Caco-2 (cell line): ENCODE measurements around the gene MKLN1. TPM values are rescaled to one million over a fixed set of nuclear protein-coding genes. Genes with fewer than 3 reads are reported as not detected.

Experiments used
- BruUV-seq: library from RNA; stranded (reverse); fragments of 400-500 nt; replicated peaks from 2 replicates; lab custom pipeline; 2021; lab: Mats Ljungman, UMichigan
- CTCF ChIA-PET: fragments of 300-600 bp; sonication (Branson Sonifier 250); formaldehyde crosslinking; loops from one replicate; lab custom pipeline; 2022; ENCODE audit warnings: antibody characterized with exemption; lab: Charles Lee
- POLR2A ChIA-PET: fragments of 300-600 bp; sonication (Branson Sonifier 250); formaldehyde crosslinking; loops from one replicate; lab custom pipeline; 2022; ENCODE audit warnings: antibody characterized with exemption; lab: Charles Lee
- DNase-seq, 2 experiments: peaks; one replicate each; pipeline versions ENCODE4 v3.0.0 to v3.0.0-alpha.2; 2020 to 2022
- H3K27me3 ChIP-seq: replicated peaks from 2 replicates; pipeline ENCODE4 v1.6.0; 2011; ENCODE audit warnings: low read length; ENCODE audit not compliant: control insufficient read depth, insufficient read depth
- H3K36me3 ChIP-seq: 2 replicates; pipeline ENCODE4 v1.5.1; 2011; ENCODE audit warnings: low read length; ENCODE audit not compliant: control insufficient read depth, insufficient read depth
- H3K4me1 ChIP-seq: fragments of 250-450 bp; sonication (Bioruptor Pico); 2 replicates; pipeline ENCODE4 v1.5.1; 2020; ENCODE audit warnings: mild to moderate bottlenecking
- H3K4me3 ChIP-seq: 2 replicates; pipeline ENCODE4 v1.5.1; 2011; ENCODE audit warnings: low read depth, mild to moderate bottlenecking, control low read depth, low read length
- H3K9me3 ChIP-seq: fragments of 250-450 bp; sonication (Bioruptor Pico); 2 replicates; pipeline ENCODE4 v1.5.1; 2020; ENCODE audit warnings: mild to moderate bottlenecking, moderate library complexity
- H3K27ac Mint-ChIP-seq: one replicate; pipeline ENCODE4 v1.8.0; 2022; ENCODE audit warnings: mixed read lengths; ENCODE audit not compliant: unreplicated experiment
- H3K27me3 Mint-ChIP-seq: one replicate; pipeline ENCODE4 v1.8.0; 2022; ENCODE audit warnings: mixed read lengths; ENCODE audit not compliant: insufficient read depth, unreplicated experiment
- H3K36me3 Mint-ChIP-seq: one replicate; pipeline ENCODE4 v1.8.0; 2022; ENCODE audit warnings: mild to moderate bottlenecking, mixed read lengths; ENCODE audit not compliant: insufficient read depth, unreplicated experiment
- H3K4me1 Mint-ChIP-seq: one replicate; pipeline ENCODE4 v1.8.0; 2022; ENCODE audit warnings: low read depth, mixed read lengths; ENCODE audit not compliant: unreplicated experiment
- H3K4me3 Mint-ChIP-seq: one replicate; pipeline ENCODE4 v1.8.0; 2022; ENCODE audit warnings: mild to moderate bottlenecking, moderate library complexity, mixed read lengths; ENCODE audit not compliant: unreplicated experiment
- H3K9me3 Mint-ChIP-seq: one replicate; pipeline ENCODE4 v1.8.0; 2022; ENCODE audit warnings: mixed read lengths; ENCODE audit not compliant: unreplicated experiment
- CTCF ChIP-seq, 2 experiments: fragments of 200-600 bp in 1 of 2; IDR thresholded peaks; 1 replicate in 1 of 2; 2 replicates in 1 of 2; pipeline versions ENCODE4 v1.5.1 to v1.8.0; 2011 to 2022; ENCODE audit warnings: antibody characterized with exemption in 1 of 2, control low read depth in 1 of 2, inconsistent platforms in 1 of 2, low read depth in 1 of 2, low read length in 1 of 2, mild to moderate bottlenecking in 1 of 2, moderate library complexity in 1 of 2; ENCODE audit not compliant: insufficient read depth in 1 of 2, severe bottlenecking in 1 of 2, unreplicated experiment in 1 of 2
- intact Hi-C: fragments of 100-400 bp; cut with micrococcal nuclease; formaldehyde crosslinking; loops from one replicate; pipeline ENCODE4 v1.10.0; 2022; ENCODE audit not compliant: unreplicated experiment
- total RNA-seq: library from RNA; stranded (reverse); gene quantifications from 2 replicates; pipeline ENCODE4 v1.2.3, GENCODE V29; 2022

MKLN1 gene
- total RNA-seq, 1 experiment from 2014 or later = 55.6 TPM

DNA sequence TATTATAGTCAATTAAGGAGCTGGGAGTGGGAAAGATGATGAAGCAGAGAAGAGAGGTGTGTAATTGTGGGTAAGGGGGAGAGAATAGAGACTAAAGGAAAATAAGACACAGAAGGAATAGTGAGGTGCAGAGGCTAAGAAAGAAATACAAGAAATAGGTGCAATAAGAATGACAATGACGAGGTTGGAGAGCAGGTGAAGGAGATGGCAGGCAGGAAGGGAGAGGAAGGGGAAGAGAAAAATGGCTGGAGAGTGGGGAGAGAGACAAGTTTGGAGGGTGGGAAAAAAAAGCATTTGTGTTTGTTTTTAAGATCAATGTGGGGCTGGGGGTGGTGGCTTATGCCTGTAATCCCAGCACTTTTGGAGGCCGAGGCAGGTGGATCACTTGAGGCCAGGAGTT, 27.6 kb upstream of the MKLN1 start:
- ChIA-PET CTCF (no interaction called here), POLR2A (no interaction called here)
- intact Hi-C loops = no loop called here

DNA sequence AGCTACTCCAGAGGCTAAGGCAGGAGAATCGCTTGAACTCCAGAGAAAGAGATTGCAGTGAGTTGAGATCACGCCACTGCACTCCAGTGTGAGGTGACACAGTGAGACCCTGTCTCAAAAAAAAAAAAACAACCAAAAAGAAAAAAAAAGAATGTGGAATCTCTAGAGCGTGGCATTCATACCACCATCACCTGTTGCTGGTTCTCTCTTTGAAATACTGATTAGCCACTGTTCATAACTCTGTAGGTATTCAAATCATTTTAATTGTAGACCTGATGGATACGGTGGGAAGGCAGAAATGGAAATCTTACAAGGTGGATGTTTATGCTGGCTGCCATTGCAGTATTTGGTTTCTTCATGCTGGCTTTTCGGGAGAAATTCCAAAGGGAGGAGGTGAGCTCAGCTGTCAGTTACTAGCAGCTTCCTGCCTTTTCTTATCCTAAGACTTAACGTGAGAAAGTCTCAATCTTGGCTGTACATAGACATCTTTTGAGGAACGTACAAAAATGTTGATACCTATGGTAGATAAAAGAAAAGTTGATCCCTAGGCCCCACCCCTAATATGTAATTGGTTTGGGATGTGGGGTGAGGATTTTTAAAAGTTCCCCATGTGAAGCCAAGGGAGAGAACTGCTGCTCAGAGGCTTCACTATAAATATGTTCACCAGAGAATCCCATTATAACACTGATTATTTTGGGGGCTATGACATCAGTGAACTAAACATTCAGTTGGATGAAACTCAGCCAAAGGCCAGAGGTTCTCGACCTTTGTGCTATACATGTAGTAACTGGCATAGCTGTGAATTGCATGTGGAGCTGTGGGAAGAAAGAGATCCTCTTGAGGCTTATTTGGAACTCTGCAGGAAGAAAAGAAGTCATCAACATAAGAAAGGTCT, 26.9 kb upstream of the MKLN1 start:
- BruUV-seq = no TSS peak
- CTCF ChIA-PET = no interaction called here

More for the DNA sequence above, 27.6 kb upstream of the MKLN1 start:
- peaks cover 10% of the 10 kb centered on the region for H3K4me1 Mint-ChIP-seq
- H3K36me3 ChIP-seq = no peaks in the 10 kb centered on the region
- H3K4me1 ChIP-seq = 0 out of 2 replicates have a peak, but pooled peaks cover 1% of the 10 kb centered on the region
- no peaks in the 10 kb centered on the region for H3K27me3 Mint-ChIP-seq
- H3K9me3 ChIP-seq = no peaks in the 10 kb centered on the region
- DNase-seq = no peak
- H3K4me3 ChIP-seq = no peak overlapping the region
- H3K4me3 Mint-ChIP-seq = no peak overlapping the region
- H3K36me3 Mint-ChIP-seq = no peaks in the 10 kb centered on the region
- BruUV-seq = no TSS peak
- no peaks in the 10 kb centered on the region for H3K9me3 Mint-ChIP-seq
- H3K27me3 ChIP-seq = no peaks in the 10 kb centered on the region
- TF ChIP-seq CTCF (IDR thresholded peaks at IDR 0.05; ENCODE audit: insufficient read depth in 1 of 2, low read depth in 1 of 2, low read length in 1 of 2, severe bottlenecking in 1 of 2, unreplicated experiment in 1 of 2) = no peak
- H3K27ac Mint-ChIP-seq = no peak overlapping the region

GRCh38 chr7:131302446-131302845, 25.2 kb upstream of the MKLN1 start:
- CTCF ChIA-PET = interaction anchor here (0.6 to 1.3 kb wide), 7 partner anchors 22 to 249 kb away, joined by 3 to 8 read pairs (median 3); no protein-coding TSS in a partner anchor
- no peak for TF ChIP-seq CTCF (IDR thresholded peaks at IDR 0.05; ENCODE audit: insufficient read depth in 1 of 2, low read depth in 1 of 2, low read length in 1 of 2, severe bottlenecking in 1 of 2, unreplicated experiment in 1 of 2)
- no peak for DNase-seq
- H3K4me3 Mint-ChIP-seq = no peak overlapping the region
- POLR2A ChIA-PET = no interaction called here
- Histone ChIP-seq H3K4me3 (no peak overlapping the region), H3K4me1 (no peaks in the 10 kb centered on the region), H3K9me3 (peaks cover 16% of the 10 kb centered on the region), H3K36me3 (no peaks in the 10 kb centered on the region), H3K27me3 (no peaks in the 10 kb centered on the region)
- no peaks in the 10 kb centered on the region for H3K36me3 Mint-ChIP-seq
- intact Hi-C loops = no loop called here
- H3K27me3 Mint-ChIP-seq = no peaks in the 10 kb centered on the region
- no peak overlapping the region for H3K27ac Mint-ChIP-seq
- H3K9me3 Mint-ChIP-seq = peaks cover 12% of the 10 kb centered on the region
- BruUV-seq = no TSS peak
- H3K4me1 Mint-ChIP-seq = peaks cover 10% of the 10 kb centered on the region

More for the DNA sequence above, 26.9 kb upstream of the MKLN1 start:
- Mint-ChIP-seq H3K4me1 (peaks cover 10% of the 10 kb centered on the region), H3K27me3 (no peaks in the 10 kb centered on the region), H3K4me3 (no peak overlapping the region), H3K9me3 (peaks cover 3% of the 10 kb centered on the region), H3K27ac (no peak overlapping the region), H3K36me3 (no peaks in the 10 kb centered on the region)
- Histone ChIP-seq H3K9me3 (0 out of 2 replicates have a peak, but pooled peaks cover 2% of the 10 kb centered on the region), H3K4me1 (no peaks in the 10 kb centered on the region), H3K4me3 (no peak overlapping the region), H3K36me3 (no peaks in the 10 kb centered on the region), H3K27me3 (no peaks in the 10 kb centered on the region)
- TF ChIP-seq CTCF (IDR thresholded peaks at IDR 0.05; ENCODE audit: insufficient read depth in 1 of 2, low read depth in 1 of 2, low read length in 1 of 2, severe bottlenecking in 1 of 2, unreplicated experiment in 1 of 2) = no peak
- POLR2A ChIA-PET = no interaction called here
- intact Hi-C loops = no loop called here
- DNase-seq = no peak
